Forelimb muscle (tissue), 1 donor: ENCODE results near the gene SEMA5B. TPM values are rescaled to one million over a fixed set of nuclear protein-coding genes. Genes with fewer than 3 reads are reported as not detected.

Experiments used
- DNase-seq: peaks from one replicate; pipeline ENCODE4 v3.0.0-alpha.2; 2013; ENCODE audit warnings: low read depth
- polyA plus RNA-seq: library from polyadenylated mRNA; unstranded; fragments of 120-200 nt; gene quantifications from one replicate; pipeline ENCODE4 v1.2.1, GENCODE V29; 2013; ENCODE audit not compliant: insufficient read length

The SEMA5B gene
- polyA plus RNA-seq, 1 donor: 22.3 TPM

- no peak for DNase-seq
Measured at GRCh38 chr3:123054931-123055330, 27.4 kb upstream of the SEMA5B start.

GRCh38 chr3:123054109-123054778 lies 26.7 kb upstream of the SEMA5B start:
- no peak for DNase-seq

DNA sequence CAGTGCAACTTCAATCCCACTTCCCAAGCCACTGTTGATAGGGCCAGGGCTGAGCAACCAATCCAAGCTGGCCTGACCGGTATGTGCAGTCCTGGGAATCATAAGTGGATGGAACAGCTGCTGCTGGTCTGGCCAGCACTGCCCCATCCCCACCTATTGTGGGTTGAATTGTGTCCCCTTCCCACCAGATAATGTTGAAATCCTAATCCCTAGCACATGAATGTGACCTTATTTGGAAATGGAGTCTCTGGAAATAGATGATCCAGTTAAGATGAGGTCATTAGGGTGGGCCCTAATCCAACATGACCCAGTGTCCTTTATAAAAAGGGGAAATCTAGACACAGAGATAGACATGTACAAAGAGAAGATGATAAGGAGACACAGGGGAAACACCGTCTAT lies 25.5 kb upstream of the SEMA5B start:
- DNase-seq: no peak

DNA sequence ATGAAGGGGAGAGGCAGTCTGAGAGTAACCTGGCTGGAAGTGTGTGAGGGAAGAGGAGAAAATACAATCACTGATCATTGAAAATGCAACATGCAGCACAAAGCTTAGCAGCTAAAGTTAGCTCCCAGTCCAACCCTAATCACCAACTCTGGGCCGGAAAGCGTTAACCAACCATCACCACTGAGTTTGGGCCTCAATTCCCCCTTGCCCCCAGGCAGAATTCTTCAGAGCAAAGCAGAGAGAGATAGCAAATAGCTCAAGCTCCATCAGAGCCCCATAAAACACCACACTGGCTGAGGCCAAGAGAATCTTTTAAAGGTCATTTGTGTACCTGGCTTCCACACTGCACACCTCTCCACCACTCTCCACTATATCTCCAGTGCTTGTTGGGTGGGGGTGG lies 23.1 kb upstream of the SEMA5B start:
- no peak for DNase-seq

DNA sequence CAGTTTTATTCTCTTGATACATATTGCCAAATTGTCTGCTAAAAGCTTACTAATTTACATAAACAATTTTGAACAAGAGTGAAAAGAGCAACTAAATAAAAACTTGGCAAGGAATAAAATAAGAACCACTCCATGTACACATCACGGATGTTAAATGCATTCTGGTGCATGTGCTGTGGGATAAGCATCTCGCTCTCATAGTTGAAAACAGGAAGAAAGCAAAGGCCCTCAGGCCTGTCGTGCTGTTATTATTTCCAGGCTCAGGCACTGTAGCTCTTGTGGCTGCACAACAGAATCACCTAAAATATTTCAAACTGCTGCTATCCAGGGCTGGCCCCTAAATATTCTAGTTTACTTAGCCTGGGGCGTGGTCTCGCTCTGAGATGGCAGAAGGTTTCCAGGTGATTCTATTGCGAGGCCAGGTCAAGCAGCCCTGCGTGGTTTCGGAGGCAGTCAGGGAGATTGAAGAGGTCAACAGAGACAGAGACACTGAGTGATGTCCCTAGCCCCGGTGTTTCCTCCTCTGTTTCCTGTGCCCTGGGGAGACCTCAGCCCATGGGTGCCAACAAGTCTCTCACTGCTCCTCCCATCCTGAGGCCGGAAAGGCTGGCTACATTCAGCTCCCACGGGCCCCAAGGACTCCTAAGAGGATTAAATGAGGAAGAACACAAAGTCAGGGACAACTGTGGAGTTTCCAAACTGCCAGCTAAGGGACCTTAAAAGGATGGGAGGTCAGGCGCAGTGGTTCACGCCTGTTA lies 21.1 kb upstream of the SEMA5B start:
- no peak for DNase-seq

GRCh38 chr3:123047062-123047319 lies 19.4 kb upstream of the SEMA5B start:
- no peak for DNase-seq

GRCh38 chr3:123046262-123047061 lies 18.9 kb upstream of the SEMA5B start:
- no peak for DNase-seq

DNA sequence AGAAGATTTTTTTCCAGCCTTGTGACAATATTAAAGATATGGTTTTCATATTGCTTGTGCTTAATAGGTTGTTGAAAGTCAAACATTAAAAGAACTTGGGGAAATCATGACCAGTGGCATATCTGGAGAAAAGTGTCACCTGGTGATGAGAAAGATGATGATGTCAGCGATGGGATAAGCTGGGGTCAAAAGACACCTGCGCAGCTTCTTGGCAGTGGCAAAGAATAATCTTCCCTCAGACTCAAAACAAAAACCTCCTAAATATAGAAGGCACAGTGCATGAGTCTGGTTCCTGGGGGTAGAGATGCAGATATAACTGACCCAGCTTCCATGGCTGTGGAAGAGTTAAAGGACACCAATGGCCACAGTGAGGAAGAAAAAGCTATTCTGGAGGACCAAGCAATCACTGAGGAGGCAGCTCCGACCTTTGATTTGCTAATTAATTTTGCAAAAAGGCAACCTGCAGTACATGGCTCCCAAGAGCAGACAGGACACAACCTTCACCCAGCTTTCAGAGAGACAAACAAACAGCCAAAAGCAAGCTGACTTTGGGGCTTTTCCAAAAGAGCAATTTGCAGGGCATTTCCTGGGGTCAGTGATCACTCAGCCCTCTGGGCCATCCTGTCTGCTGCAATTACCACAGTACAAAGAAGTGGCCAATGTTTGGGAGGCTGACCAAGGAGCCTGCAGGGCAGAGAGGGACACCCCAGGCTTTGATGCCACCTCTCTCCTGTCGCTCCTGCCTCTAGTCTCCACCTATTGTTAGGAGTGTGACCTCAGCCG lies 17.6 kb upstream of the SEMA5B start:
- DNase-seq: no peak

- DNase-seq: no peak
Measured at GRCh38 chr3:123042413-123042812, 14.8 kb upstream of the SEMA5B start.

GRCh38 chr3:123039178-123039577 lies 11.6 kb upstream of the SEMA5B start:
- no peak for DNase-seq

GRCh38 chr3:123038751-123039150 lies 11.2 kb upstream of the SEMA5B start:
- DNase-seq: no peak

DNA sequence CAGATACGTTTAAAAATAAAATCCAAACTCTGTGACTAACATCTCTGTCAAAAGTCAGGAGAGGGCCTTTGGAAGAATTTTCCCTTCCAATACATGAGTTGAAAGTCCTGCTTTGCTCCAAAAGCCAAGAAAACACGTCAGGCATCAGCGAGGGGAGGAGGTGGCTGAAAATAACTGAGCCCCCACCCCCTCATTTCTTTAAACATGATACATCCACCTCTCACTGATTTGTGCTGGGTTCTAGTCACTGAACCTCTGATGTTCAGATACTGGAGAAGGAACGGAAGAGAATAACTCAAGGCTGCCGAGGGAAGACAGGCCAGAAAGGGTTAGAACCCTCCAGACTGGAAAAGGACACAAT lies 9.4 kb upstream of the SEMA5B start:
- DNase-seq: no peak

- no peak for DNase-seq
Measured at GRCh38 chr3:123036352-123037014, 8.9 kb upstream of the SEMA5B start.

GRCh38 chr3:123034996-123035395 lies 7.4 kb upstream of the SEMA5B start:
- DNase-seq: no peak

DNA sequence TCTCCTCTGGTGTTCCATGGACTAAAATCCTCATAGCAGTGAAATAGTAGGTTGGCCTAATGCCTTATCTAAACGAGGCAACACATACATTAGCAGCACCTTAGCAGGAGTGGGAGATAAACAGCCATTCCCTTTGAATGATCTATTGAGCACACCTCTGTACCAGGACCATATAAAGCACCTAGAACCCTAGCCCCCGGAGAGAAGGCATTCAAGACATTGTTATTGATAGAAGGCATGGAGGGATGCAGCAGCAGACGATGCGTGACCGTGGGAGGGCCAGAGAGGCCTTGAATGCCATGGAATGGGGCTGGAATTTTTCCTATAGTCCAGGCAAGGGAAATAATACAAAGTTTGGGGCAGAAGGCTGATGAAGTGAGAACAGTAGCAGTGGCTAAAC lies 6.6 kb upstream of the SEMA5B start:
- no peak for DNase-seq

- no peak for DNase-seq
Measured at GRCh38 chr3:123032057-123032456, 4.5 kb upstream of the SEMA5B start.

GRCh38 chr3:123031051-123031450 lies 3.5 kb upstream of the SEMA5B start:
- DNase-seq: no peak

DNA sequence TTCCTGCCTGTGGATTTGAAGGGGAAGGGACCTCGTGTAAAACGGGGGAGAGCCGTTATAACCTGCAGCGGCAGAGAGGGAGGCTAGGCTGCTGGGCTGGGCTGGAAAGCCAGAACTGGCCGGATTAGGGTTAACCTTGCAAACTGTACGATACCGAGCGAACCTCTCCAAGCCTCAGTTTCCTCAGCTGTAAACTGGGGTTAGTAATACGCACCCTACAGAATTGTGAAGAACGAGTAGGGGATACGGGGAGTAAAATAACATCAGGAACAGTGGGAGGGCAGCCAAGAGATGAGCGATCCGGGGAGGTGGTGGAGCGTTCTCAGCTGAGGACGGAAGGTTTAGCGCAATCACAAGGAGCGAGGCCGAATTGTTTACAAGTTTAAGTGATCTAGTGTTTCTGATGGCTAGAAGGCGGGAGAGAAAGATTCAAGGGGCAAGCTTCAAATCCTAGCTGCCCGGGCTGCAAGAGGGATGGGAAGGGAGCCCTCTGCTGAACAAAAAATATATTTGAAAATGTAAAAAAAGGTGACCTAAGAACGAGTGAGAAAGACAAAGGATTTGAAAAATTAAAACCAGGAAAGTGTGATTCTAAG lies 768 bp upstream of the SEMA5B start:
- peak; percentile 51 for DNase-seq

- no peak for DNase-seq
Measured at GRCh38 chr3:123026565-123027291, 835 bp downstream of the SEMA5B start.
